Immature natural killer cell (primary cell): Measurements from ENCODE around the gene NKRF. TPM values are rescaled to one million over a fixed set of nuclear protein-coding genes. Genes with fewer than 3 reads are reported as not detected.
"Not testable (repeated sequence)": the region's sequence is repeated elsewhere in the genome, so short reads cannot be mapped to it uniquely, and the experiment has no call there.

Source experiments
- DNase-seq, 3 donors: peaks; one replicate each; pipeline ENCODE4 v3.0.0; 2022; ENCODE audit warnings: mixed read lengths in 1 of 3
- H3K27ac Mint-ChIP-seq, 6 donors: one replicate each; pipeline ENCODE4 v1.8.0; 2020; ENCODE audit warnings: mixed read lengths in 6 of 6, mild to moderate bottlenecking in 5 of 6, inconsistent platforms in 4 of 6, moderate library complexity in 3 of 6
- H3K27me3 Mint-ChIP-seq, 3 donors: one replicate each; pipeline ENCODE4 v1.8.0; 2020 to 2021; ENCODE audit warnings: low read depth in 3 of 3, mild to moderate bottlenecking in 3 of 3, mixed read lengths in 3 of 3, moderate library complexity in 3 of 3, inconsistent platforms in 1 of 3
- H3K36me3 Mint-ChIP-seq, 3 donors: one replicate each; pipeline ENCODE4 v1.8.0; 2020; ENCODE audit warnings: mixed read lengths in 3 of 3, inconsistent platforms in 2 of 3, mild to moderate bottlenecking in 2 of 3
- H3K4me1 Mint-ChIP-seq, 2 donors: one replicate each; pipeline ENCODE4 v1.8.0; 2020; ENCODE audit warnings: inconsistent platforms in 2 of 2, mild to moderate bottlenecking in 2 of 2, mixed read lengths in 2 of 2, moderate library complexity in 1 of 2
- H3K4me3 Mint-ChIP-seq, 5 donors: one replicate each; pipeline ENCODE4 v1.8.0; 2020; ENCODE audit warnings: mild to moderate bottlenecking in 5 of 5, mixed read lengths in 5 of 5, inconsistent platforms in 3 of 5, moderate library complexity in 3 of 5
- H3K9me3 Mint-ChIP-seq, 6 donors: one replicate each; pipeline ENCODE4 v1.8.0; 2020; ENCODE audit warnings: mild to moderate bottlenecking in 6 of 6, mixed read lengths in 6 of 6, inconsistent platforms in 4 of 6, moderate library complexity in 3 of 6
- polyA plus RNA-seq, 3 donors: library from polyadenylated mRNA; unstranded; fragments of 300-500 nt; fragmentation: Illumina TruSeq; gene quantifications; one replicate each; pipeline ENCODE4 v1.2.3, GENCODE V29; 2021

The NKRF gene
- polyA plus RNA-seq, result 1 to 10 TPM; 2.4 to 4.2 (median 2.6) TPM

DNA sequence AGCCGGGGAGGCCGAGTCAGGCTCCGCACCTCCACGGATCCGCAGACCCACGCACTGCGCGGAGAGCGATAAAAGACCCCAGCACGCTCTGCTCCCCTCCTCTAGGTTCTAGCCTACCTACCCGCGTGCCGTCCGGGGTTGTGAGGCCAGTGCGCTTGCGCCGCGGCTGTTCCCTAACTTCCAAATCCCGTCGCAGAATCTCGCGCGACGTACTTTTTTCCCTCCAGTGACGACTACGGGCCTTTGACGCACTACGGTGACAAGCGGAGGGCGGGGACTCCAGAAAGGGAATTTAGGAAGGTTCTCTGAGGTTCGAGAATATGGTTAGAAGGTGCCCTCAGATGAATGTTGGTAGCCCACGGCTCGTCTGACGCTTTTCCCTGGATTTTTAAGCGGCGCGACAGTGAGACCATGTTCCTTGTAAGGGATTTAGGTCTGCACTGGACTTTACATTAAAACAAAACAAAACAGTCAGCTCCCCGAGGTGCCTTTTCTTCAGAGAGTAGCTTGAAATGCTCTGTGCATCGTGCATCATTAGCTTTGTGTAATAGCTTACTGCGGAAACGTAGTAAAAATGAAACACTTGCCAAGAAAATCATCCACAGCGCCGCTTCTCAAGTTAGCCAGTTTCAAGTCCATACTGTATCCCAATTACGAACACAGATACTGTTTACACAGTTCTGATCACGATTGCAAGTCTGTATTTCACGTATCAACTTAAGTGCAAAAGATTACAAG, at the start of gene NKRF:
TSS of gene NKRF (minus strand) at position 145 of the 738 bp plus-strand sequence.
- Mint-ChIP-seq H3K27ac (peak within 1 kb of the TSS; percentile 95 to 99 (median 99)), H3K27me3 (peaks cover 4 to 13% (median 8%) of the 10 kb centered on the region in 3 donors), H3K4me3 (peak within 1 kb of the TSS; percentile 90 to 96 (median 95)), H3K9me3 (no peaks in the 10 kb centered on the region), H3K4me1 (peaks cover 22 to 26% of the 10 kb centered on the region in 2 donors), H3K36me3 (no peaks in the 10 kb centered on the region)
- DNase-seq, result peak; percentile 86 to 90 (median 88)

DNA sequence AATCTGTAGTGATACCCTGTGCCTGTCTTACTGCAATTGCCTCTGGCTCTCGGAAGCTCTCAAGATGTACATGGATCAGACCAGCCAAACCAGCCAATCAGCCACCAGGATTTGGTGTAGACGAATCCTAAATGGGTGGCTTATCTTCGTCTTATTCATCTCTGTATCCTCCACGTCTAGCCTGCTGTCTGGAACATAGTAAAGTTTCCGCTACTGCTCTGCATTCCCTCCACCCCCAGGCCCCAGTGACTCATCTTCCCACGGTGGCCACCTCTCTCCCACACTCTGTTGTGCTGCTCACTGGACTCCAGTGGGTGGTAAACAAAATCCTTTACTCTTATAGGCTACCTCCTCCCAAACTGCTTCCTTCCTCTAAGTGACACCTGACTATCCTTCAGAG, 48.9 kb upstream of the NKRF start:
- H3K27ac Mint-ChIP-seq, result peak overlapping the region in 5 of 6 donors; percentile 11 to 61 (median 17)
- peaks cover 0 to 2% (median 0%) of the 10 kb centered on the region in 3 donors for H3K27me3 Mint-ChIP-seq
- H3K9me3 Mint-ChIP-seq, result no peaks in the 10 kb centered on the region
- H3K36me3 Mint-ChIP-seq, result peaks cover 0 to 31% (median 10%) of the 10 kb centered on the region in 3 donors
- no peak for DNase-seq
- H3K4me1 Mint-ChIP-seq, result peaks cover 6 to 14% of the 10 kb centered on the region in 2 donors
- peak overlapping the region in 1 of 5 donors; percentile 22 for H3K4me3 Mint-ChIP-seq

DNA sequence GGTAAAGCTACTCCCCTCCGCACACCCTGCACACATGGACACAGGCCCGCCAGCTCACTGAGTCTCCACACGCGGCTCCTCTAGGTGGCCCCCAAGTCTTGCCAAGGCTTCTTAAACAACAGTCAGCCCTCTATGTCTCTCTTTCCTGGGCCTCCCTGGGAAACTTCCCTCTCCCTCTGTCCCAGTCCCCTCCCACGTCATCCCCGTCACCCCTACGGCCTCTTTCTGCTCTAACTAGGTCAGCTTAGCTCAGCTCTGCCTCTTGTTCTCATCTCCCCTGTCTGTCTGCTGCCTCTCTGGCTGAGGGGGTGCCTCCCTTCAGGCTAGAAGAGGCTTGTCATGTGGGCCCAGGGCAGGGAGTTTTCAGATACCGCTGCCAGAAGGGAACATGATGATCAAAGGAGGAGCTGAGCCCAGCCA, 47.9 kb upstream of the NKRF start:
- peaks cover 0 to 29% (median 12%) of the 10 kb centered on the region in 3 donors for H3K36me3 Mint-ChIP-seq
- peak overlapping the region in 2 of 6 donors; percentile 34 to 44 for H3K27ac Mint-ChIP-seq
- no peak overlapping the region for H3K4me3 Mint-ChIP-seq
- no peaks in the 10 kb centered on the region for H3K9me3 Mint-ChIP-seq
- DNase-seq, result no peak
- H3K27me3 Mint-ChIP-seq, result peaks cover 0 to 2% (median 0%) of the 10 kb centered on the region in 3 donors
- peaks cover 9 to 14% of the 10 kb centered on the region in 2 donors for H3K4me1 Mint-ChIP-seq

DNA sequence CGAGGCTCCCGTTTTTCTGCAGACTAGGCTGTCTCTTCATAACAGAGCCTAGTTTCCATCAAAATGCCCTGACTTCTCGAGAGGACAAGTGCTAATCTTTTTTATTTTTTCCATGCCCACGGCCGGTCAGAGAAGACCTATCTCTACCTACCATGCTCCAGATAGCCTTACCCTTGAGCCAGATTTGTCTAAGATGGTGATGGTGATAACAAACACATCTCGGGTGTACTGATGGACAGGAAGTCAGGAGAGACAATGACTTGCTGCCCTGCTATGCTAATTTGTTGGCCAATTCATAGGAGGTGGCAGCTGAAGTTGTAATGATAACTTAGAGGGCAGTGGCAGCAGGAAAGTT, 42.2 kb upstream of the NKRF start:
- peak in 1 of 3 donors; percentile 11 for DNase-seq
- Mint-ChIP-seq H3K36me3 (peaks cover 0 to 31% (median 7%) of the 10 kb centered on the region in 3 donors), H3K27me3 (peaks cover 0 to 1% (median 0%) of the 10 kb centered on the region in 3 donors), H3K4me3 (peak overlapping the region in 1 of 5 donors; percentile 19), H3K27ac (peak overlapping the region in 5 of 6 donors; percentile 78 to 86 (median 83)), H3K4me1 (peaks cover 17 to 26% of the 10 kb centered on the region in 2 donors), H3K9me3 (peaks cover 0 to 1% (median 0%) of the 10 kb centered on the region in 6 donors)

- H3K9me3 Mint-ChIP-seq, result peaks cover 0 to 1% (median 0%) of the 10 kb centered on the region in 6 donors
- H3K27ac Mint-ChIP-seq, result peak overlapping the region in 5 of 6 donors; percentile 78 to 86 (median 83)
- H3K4me3 Mint-ChIP-seq, result peak overlapping the region in 2 of 5 donors; percentile 27 to 50
- H3K27me3 Mint-ChIP-seq, result peaks cover 0 to 3% (median 1%) of the 10 kb centered on the region in 3 donors
- DNase-seq, result peak; percentile 14 to 52 (median 17)
- H3K36me3 Mint-ChIP-seq, result peaks cover 0 to 26% (median 7%) of the 10 kb centered on the region in 3 donors
- H3K4me1 Mint-ChIP-seq, result peaks cover 17 to 26% of the 10 kb centered on the region in 2 donors
These were observed 41.6 kb upstream of the NKRF start for GRCh38 chrX:119647552-119648420.

DNA sequence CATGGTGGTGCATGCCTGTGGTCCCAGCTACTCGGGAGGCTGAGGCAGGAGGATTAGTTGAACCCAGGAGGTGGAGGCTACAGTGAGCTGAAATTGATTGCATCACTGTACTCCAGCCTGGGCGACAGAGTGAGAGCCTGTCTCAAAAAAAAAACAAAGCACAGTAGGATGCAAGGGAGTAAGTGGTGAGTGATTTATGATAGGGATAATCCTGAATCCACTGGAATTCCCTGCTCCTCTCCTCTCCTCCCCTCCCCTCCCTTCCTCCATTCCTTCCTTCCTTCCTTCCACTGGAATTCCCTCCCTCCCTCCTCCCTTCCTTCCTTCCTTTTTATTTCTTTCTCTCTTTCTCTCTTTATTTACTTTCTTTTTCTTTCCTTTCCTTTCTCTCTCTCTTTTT, 40.9 kb upstream of the NKRF start:
- H3K4me3 Mint-ChIP-seq, result peak overlapping the region in 1 of 5 donors; percentile 27
- no peak for DNase-seq
- H3K27ac Mint-ChIP-seq, result peak overlapping the region in 5 of 6 donors; percentile 48 to 83 (median 71)
- peaks cover 17 to 26% of the 10 kb centered on the region in 2 donors for H3K4me1 Mint-ChIP-seq
- peaks cover 0 to 4% (median 1%) of the 10 kb centered on the region in 3 donors for H3K27me3 Mint-ChIP-seq
- peaks cover 0 to 1% (median 0%) of the 10 kb centered on the region in 6 donors for H3K9me3 Mint-ChIP-seq
- H3K36me3 Mint-ChIP-seq, result peaks cover 0 to 26% (median 7%) of the 10 kb centered on the region in 3 donors

DNA sequence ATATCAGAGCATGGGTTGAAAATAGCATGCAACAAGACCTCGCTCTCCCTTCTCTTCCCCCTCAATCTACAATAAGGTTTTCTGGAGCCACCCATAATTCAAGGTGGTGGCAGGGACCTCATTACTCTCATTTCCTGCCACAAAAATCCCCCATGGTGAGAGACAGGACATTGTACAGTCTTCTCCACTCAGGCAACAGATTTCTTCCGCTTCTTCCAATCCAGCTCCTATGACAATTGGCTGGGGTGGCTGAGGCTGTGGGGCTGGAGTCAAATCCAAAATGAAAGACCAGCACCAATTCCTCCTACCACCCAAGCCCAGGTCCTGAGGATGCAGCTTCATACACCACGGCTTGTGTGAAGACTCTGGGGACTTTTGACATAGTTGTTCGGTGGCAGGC, 40.3 kb upstream of the NKRF start:
- Mint-ChIP-seq H3K4me1 (peaks cover 17 to 32% of the 10 kb centered on the region in 2 donors), H3K4me3 (no peak overlapping the region), H3K27me3 (peaks cover 0 to 4% (median 1%) of the 10 kb centered on the region in 3 donors), H3K27ac (peak overlapping the region in 5 of 6 donors; percentile 5 to 77 (median 48)), H3K36me3 (peaks cover 0 to 26% (median 7%) of the 10 kb centered on the region in 3 donors), H3K9me3 (peaks cover 0 to 1% (median 0%) of the 10 kb centered on the region in 6 donors)
- DNase-seq, result no peak

DNA sequence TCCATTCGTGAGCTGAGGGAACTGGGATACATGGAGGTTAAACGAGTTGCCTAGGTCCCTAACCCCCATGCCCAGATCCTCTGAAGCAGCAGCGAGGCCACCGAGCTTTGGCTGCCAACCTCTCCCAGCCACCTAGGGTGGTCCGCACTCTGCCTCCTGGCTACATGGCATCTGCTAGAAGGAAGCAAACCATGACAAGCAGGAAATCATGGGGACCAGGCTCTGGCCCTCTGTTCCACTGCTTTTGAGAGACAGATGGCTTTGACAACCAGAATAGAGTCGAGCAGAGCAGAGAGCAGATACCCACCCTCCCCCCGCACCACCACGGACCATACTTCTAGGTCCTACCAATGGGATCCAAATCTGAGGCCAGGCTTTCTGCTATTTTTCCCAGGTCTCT, 37.5 kb upstream of the NKRF start:
- peaks cover 0 to 4% (median 1%) of the 10 kb centered on the region in 3 donors for H3K27me3 Mint-ChIP-seq
- peaks cover 13 to 30% of the 10 kb centered on the region in 2 donors for H3K4me1 Mint-ChIP-seq
- no peak for DNase-seq
- H3K36me3 Mint-ChIP-seq, result peaks cover 0 to 30% (median 8%) of the 10 kb centered on the region in 3 donors
- no peak overlapping the region for H3K27ac Mint-ChIP-seq
- peaks cover 0 to 1% (median 0%) of the 10 kb centered on the region in 6 donors for H3K9me3 Mint-ChIP-seq
- no peak overlapping the region for H3K4me3 Mint-ChIP-seq

DNA sequence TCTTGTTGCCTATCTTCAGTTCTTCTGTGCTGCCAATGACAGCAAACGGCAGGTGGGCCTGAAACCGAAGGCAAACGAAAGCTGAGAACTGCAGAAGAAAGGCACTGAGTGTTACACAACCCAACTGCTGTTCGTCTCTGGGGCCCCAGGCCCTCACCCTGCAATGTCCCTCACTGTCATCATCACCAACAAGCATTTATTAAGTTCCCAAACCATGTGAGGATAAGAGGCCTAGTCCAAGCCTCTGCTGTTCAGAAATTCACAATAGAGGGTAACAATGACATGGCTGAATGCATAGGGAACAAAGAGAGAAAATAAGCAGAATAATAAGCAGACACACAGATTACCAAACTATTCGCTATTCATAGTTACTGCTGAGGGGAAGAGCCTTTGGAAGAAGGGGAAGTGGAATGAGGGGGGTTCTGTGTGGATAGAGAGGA, 34.5 kb upstream of the NKRF start:
- no peak for DNase-seq
- Mint-ChIP-seq H3K4me3 (no peak overlapping the region), H3K27ac (peak overlapping the region in 1 of 6 donors; percentile 45), H3K9me3 (no peaks in the 10 kb centered on the region), H3K36me3 (peaks cover 6 to 20% (median 8%) of the 10 kb centered on the region in 3 donors), H3K4me1 (peaks cover 3 to 10% of the 10 kb centered on the region in 2 donors), H3K27me3 (peaks cover 0 to 4% (median 2%) of the 10 kb centered on the region in 3 donors)

GRCh38 chrX:119638725-119639471, 32.7 kb upstream of the NKRF start:
- H3K36me3 Mint-ChIP-seq, result peaks cover 13 to 32% (median 14%) of the 10 kb centered on the region in 3 donors

GRCh38 chrX:119637421-119637820, 31.2 kb upstream of the NKRF start:
- H3K27ac Mint-ChIP-seq, result peak overlapping the region in 3 of 6 donors; percentile 19 to 27 (median 21)
- not testable (repeated sequence) for H3K4me3 Mint-ChIP-seq, H3K27me3 Mint-ChIP-seq, H3K9me3 Mint-ChIP-seq, DNase-seq
- peaks cover 9 to 20% of the 10 kb centered on the region in 2 donors for H3K4me1 Mint-ChIP-seq
- peaks cover 21 to 45% (median 22%) of the 10 kb centered on the region in 3 donors for H3K36me3 Mint-ChIP-seq

More at GRCh38 chrX:119638725-119639471, 32.7 kb upstream of the NKRF start:
- no peaks in the 10 kb centered on the region for H3K9me3 Mint-ChIP-seq
- peaks cover 11 to 20% of the 10 kb centered on the region in 2 donors for H3K4me1 Mint-ChIP-seq
- no peak for DNase-seq
- peak overlapping the region in 1 of 6 donors; percentile 12 for H3K27ac Mint-ChIP-seq
- H3K27me3 Mint-ChIP-seq, result peaks cover 0 to 4% (median 4%) of the 10 kb centered on the region in 3 donors
- H3K4me3 Mint-ChIP-seq, result no peak overlapping the region

DNA sequence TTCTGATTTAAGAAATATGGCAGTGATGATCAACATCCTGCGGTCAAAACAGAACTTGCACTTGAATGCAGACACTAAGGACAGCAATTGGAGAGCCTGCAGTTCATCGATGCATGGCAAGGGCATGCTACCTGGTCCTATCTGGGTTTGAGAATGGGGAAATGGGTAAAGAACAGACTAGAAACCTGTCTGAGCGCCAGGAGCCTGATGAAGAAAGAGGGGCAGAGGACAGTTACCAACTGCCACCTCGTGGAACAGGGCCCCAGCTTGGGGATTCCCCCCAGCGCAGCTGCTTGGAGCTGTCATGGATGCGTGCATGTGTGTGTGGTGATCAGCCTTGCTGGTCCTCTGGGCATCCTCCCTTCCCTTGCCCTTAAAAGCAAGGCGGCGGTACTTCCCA, 30.2 kb upstream of the NKRF start:
- peaks cover 9 to 13% of the 10 kb centered on the region in 2 donors for H3K4me1 Mint-ChIP-seq
- no peak overlapping the region for H3K4me3 Mint-ChIP-seq
- peak overlapping the region in 1 of 6 donors; percentile 19 for H3K27ac Mint-ChIP-seq
- no peak for DNase-seq
- H3K36me3 Mint-ChIP-seq, result peaks cover 21 to 47% (median 22%) of the 10 kb centered on the region in 3 donors
- H3K9me3 Mint-ChIP-seq, result no peaks in the 10 kb centered on the region
- peaks cover 0 to 4% (median 3%) of the 10 kb centered on the region in 3 donors for H3K27me3 Mint-ChIP-seq
